NCI-H748 treated with DMSO at 0.1 percent for 48 hours (cell line): ENCODE measurements around the gene ZBTB42.

Experiments used
- DNase-seq: peaks from one replicate; lab custom pipeline; 2025; lab: John Stamatoyannopoulos, UW

The ZBTB42 gene

GRCh38 chr14:104795781-104796686, 4.9 kb upstream of the ZBTB42 start:
- no peak for DNase-seq

DNA sequence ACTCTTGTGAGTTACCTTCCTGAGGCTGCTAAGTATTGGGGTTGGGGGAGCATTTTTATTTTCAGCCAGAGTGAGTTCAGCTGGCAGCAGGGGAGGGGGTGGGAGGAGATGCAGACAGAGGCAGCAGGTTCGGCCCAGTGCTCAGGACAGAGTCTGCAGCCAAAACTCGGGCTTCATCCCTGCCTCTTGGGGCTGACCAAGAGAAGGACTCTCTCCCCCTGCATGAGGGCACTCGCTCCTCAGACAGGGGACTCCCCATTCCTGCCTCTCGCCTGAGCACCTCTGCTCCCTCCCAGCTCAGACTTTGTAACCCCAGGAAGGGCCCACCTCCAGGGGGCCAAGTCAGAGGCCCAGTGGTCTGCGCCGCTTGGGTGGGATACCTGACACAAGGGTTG, 4.2 kb upstream of the ZBTB42 start:
- DNase-seq: no peak

- no peak for DNase-seq
Measured at GRCh38 chr14:104797115-104798044, 3.5 kb upstream of the ZBTB42 start.

DNA sequence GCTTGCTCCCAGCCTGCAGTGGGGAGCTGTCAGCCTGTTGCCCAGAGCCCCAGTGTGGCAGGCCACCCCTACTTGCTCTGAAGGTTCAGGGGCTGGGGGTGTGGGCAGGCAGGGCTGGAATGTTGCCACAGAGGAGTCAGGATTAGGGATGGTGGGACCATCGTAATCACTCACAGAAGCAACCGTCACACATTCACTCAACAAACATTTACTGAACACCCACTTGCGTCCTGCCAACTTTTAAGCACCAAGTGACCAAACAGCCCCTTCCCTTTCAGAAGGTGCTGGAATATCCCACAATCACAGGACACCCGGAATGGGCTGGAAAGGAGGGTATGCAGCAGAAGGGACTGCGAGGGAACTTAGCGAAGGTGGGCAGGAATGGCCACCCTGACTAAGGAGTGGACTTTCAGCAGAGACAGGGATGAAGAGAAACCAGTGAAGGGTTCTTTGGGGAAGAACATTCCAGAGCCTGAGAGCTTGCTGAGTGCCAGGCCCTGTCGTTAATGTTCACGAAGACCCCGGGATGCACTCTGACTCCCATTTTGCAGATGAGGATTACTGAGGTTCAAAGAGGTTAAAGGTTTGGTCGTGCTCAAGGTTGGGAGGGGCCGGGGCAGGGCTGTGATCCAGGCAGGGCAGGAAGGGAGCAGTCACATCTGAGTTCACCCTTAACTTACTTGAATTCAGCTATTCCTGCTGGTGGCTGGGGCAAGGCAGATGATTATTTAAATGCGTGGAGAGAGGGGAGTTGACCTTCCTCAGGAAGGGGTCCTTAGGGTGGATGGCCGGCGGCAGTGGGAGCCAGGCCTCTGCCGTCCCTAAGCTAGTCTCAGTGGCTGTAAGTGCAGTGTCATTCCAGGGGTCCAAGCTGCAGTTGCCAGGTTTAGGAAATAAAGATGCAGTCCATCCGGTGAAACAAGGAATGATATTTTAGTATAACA, 2.3 kb upstream of the ZBTB42 start:
- no peak for DNase-seq

DNA sequence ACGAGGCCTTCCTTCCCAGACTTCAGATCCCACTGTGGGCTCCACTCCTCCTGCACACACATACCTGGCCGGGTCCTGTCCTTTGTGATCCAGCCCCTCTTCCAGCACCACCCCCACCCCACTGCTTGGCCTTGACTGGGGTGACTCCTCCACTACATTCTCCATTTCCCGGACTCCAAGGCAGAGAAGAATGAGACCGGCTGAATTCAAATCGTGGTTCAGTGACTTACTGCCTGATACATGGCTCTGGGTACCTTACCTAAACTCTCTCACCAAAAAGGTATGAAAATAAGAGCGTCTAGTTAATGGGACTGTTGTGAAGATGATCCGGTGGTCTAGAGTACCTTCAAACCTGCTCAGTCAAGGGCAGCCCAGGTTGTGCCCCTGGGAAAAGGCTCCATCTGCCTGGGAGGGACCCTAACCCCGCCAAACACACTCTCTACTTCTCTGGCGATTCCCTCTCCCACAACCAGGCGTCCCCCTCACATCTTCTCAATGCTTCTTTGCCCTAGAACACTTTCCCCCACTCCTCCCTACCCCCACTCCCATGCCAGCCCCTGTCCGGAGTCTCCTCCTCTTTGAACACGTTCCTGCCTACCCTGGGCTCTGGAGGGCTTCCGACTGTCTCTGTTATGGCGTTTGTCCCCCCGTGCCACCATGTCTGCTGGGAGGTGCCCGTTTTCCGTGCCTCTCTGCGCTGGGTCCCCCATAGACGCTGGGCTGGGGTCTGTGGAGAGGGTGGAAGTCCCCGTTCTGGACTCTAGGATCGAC, 1.5 kb upstream of the ZBTB42 start:
- no peak for DNase-seq

GRCh38 chr14:104800015-104800770, 708 bp upstream of the ZBTB42 start:
- DNase-seq: peak; percentile 41

- DNase-seq: no peak
Measured at GRCh38 chr14:104801520-104802393, 856 bp downstream of the ZBTB42 start.

DNA sequence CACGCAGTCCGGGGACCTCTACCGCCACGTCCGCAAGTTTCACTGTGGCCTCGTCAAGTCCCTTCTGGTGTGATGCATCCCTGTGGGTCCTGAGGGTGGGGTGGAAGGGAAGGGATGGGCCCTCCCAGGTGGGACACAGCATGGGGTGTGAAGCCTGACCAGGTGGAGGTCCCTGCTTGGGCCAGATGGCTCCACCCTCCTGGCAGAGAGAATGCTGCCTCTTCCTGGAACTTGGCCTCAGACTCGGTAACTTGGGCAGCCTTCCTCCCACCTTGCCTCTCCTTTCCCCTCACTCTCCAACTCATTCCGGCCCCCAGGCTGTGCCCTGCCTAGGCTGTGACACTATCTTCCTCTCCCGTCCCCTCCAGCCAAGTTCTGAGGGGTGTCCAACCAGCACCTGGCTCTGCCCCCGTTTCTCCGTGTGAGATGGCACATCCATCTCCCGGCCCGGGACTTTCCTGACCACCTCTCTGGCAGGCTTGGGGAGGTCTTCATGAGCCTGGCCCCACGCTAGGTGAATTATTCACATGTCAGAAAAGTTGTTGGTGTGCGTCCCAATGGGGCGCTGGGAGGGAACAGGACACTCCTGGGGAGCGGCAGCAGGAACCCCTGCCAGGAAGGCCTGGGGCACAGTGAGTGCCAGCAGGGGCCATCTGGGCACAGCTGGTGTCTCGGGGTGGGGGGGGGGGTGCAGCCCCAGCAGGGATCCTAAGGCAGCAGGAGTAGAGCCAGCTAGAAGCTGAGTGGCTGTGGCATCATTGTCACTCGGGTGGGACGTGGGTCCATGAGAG, 1.7 kb downstream of the ZBTB42 start:
- no peak for DNase-seq

DNA sequence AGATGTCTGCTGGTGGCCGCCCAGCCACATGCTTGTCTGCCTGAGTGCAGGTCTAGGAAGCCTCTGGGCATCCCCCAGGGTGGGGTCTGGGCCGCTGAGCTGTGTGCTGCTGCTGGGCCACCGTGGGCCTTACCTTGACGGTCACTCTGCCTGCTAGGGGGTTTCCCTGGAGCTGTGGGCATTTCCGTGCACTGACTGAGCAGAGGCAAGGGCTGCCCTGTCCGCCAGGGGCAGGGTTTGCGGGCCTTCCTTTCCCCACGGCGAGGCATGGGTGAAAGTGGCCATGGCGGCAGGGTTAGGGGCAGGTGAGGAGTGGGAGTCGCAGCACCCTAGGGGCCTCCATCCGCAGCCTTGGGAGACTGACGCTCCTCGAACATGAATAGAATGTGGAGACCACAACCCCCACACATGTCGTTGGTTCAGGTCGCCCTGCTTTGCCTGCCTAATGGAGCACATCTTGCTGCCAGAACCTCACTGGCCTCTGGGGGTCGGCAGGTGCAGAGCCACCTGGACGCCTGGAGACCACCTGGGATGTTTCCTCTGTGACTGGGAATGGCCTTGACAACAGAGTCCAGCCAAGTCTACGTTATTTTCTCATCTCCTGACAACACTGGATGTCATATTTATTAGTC, 2.5 kb downstream of the ZBTB42 start:
- DNase-seq: no peak

DNA sequence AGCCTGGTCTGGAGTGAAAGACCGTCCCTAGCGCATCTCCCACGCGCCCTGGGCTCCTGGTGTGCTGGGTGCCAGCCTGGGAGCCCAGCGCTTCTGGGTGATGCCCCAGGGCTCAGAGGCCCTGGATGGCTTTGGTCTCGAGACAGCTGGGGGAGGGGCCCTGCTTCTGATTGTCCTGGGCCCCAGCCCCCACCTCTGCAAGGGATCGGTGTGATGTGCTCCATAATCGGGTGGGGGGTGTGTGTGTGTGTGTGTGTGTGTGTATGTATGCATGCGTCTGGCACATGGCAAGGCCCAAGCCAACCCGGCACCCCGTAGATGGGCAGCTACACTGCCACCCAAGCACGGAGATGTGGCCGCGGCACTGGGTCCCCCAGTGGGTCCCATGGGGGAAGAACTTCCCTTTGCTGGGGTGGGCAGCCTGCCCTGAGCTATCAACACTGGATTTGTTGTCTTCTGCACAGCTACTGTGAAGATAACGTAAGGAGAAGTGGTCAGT, 3.1 kb downstream of the ZBTB42 start:
- no peak for DNase-seq

GRCh38 chr14:104804481-104805325, 3.8 kb downstream of the ZBTB42 start:
- no peak for DNase-seq

DNA sequence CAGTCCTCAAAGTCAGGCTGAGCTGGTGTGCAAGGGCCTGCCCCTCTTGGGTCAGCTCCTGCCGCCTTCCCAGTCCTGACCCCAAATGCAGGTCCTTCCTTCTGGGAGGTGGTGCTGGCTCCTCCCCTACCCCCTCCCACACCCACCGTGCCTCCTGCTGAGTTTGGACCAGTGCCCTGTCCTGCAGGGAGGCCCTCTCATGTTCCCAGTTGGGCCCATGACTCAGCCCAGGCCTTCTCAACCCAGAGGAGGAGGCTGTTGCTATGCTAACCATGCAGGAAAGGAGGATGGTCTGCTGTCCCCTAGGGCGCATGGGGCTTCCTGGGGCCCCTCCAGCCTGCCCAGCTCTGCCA, 4.4 kb downstream of the ZBTB42 start:
- DNase-seq: no peak

DNA sequence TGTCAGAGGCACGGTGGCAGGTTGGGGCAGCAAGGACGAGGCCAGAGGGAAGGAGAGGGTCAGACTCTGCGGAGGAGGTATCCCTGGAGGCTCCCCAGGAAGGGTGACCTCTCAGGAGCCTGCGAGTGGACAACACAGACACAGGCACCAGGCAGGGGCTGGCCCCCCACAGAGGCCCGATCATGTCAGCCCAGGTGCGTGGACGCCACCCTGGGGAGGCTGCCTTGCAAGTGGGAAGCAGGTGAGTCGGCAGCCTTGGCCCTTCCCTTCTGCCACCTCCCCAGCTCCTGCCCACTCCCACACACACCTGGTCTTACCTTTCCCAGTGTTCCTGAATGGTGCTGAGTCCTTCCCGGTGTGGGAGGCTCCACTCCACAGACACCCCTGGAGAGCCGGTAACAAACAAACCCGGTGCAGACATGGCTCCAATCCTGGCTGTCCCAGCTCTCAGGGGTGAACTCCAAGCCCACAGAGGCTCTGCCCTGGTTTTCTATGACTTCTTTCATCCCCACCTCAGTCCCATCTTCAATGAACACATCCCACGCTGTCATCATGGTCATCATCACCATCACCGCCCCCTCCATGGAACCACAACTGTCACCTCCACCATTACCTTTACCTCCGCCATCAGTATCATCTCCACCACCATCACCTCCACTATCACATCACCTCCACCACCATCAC, 5.2 kb downstream of the ZBTB42 start:
- no peak for DNase-seq

DNA sequence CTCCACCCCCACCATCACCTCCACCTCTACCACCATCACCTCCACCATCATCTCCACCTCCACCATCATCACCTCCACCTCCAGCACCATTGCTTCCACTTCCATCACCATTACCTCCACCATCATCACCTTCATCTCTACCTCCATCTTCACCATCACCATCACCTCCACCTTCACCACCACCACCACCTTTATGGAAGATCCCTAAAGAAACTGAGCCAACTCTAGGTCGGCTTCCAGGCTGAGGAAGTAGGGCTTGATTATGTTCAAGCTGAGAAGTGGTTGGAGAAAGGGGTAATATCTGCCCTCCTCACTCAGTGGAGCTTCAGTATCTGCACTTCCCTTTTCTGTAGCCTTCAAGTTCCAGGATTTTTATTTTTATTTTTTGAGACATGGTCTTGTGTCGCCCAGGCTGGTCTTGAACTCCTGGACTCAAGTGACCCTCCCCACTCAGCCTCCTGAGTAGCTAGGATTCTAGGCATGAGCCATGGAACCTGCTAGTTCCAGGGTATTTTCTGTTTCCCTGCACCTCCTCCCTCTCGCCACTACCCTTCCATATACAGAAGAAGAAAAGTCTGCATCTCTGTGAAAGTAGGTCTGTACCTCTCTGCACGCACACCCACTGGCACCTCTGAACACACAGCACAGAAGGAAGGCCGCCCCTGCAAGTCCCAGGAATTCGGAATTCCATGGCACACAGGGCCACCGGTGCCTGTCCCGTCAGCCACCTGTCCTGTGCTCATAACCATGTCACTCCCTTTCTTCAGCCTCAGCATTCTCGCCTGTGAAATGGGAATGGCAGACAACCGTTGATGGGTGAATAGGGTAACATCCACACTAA, 5.9 kb downstream of the ZBTB42 start:
- no peak for DNase-seq

DNA sequence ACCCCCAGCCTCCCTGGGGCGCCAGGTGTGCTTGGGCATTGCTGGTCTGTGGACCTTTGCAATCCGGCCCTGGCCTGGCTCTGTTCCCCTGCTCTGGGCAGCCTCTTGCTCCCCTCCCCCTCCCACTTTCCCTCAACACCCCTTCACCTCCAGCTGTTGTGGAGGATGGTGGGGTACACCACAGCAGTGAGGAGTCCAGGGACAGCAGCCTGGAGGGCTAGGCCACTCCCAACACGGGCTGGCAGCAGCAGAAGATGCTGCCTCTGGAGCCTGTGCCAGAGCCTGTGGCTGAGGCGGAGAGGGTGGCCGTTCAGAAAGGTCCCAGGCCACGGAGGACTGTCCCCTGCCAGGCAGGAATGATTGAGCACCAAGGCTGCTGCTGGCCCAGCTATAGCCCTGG, 7.6 kb downstream of the ZBTB42 start:
- DNase-seq: no peak
